Fibroblast of pulmonary artery (primary cell): Measurements from ENCODE around the gene TAB2.

Source experiments
- DNase-seq: peaks from one replicate; pipeline ENCODE4 v3.0.0-alpha.2; 2010; ENCODE audit warnings: low read depth
- H3K4me3 ChIP-seq: replicated peaks from 2 replicates; pipeline ENCODE4 v1.5.1; 2011; ENCODE audit warnings: low read depth, mild to moderate bottlenecking, control low read depth, low read length, moderate library complexity
- TF ChIP-seq, protein P1 (sequence below): IDR thresholded peaks from 2 replicates; pipeline ENCODE4 v1.5.1; 2011; ENCODE audit warnings: mild to moderate bottlenecking, control low read depth, low read length, inconsistent platforms; ENCODE audit errors: missing control alignments

Gene TAB2

DNA sequence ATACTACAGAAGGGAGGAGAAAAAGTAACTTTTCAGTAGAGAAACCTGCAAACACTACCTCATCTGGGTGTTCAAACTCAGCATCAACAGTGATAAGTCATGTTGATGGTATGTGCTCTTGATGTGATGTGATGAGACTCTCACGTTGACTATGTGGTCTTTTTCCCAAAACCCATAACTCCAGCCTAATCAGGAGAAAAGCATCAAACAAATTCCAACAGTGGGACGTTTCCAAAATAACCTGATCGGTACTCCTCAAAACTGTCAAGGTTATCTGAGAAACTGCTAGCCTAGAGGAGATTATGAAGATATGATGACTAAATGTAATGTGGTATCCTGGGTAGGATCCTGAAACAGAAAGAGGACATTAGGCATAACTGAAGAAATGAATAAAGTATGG is 41.9 kb upstream of the TAB2 start:
- TF ChIP-seq, protein P1, sequence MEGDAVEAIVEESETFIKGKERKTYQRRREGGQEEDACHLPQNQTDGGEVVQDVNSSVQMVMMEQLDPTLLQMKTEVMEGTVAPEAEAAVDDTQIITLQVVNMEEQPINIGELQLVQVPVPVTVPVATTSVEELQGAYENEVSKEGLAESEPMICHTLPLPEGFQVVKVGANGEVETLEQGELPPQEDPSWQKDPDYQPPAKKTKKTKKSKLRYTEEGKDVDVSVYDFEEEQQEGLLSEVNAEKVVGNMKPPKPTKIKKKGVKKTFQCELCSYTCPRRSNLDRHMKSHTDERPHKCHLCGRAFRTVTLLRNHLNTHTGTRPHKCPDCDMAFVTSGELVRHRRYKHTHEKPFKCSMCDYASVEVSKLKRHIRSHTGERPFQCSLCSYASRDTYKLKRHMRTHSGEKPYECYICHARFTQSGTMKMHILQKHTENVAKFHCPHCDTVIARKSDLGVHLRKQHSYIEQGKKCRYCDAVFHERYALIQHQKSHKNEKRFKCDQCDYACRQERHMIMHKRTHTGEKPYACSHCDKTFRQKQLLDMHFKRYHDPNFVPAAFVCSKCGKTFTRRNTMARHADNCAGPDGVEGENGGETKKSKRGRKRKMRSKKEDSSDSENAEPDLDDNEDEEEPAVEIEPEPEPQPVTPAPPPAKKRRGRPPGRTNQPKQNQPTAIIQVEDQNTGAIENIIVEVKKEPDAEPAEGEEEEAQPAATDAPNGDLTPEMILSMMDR, result no peak
- no peak for DNase-seq
- no peak overlapping the region for H3K4me3 ChIP-seq

DNA sequence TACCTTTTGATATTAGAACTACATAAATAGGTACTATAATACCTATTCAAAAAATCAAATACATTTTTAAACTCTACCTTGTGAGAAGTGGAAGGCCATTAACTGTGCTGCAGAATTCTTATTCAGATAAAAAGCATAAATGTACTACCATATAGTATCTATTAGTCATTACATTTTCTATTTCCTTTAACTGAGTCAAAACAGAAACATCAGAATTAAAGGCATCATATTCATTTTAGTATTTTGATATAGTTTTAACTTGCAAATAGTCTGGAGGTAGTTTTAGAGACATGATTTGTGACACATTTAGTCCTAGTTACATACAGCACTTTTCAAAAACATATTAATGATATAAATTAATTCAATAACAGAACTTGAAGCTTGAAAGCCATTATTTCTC is 39.9 kb upstream of the TAB2 start:
- TF ChIP-seq, protein P1, result no peak
- no peak for DNase-seq
- no peak overlapping the region for H3K4me3 ChIP-seq

DNA sequence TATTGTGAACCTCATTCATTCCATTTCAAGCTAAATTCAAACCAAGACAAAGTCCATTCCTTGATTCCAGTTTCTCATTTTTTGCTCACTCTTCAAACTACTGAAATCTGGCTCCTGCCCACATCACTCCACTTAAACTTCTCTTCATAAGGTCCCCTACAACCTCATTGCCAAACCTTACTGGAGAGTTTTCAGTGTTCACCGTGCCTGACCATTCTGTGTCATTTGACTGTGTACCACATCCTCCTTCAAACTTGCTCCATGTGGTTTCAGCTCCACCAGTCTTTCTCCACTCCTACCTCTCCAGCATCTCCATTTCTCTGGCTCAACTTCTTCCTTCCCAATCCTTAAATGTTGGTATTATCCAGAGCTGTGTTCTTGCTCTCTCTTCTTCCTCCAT is 38.5 kb upstream of the TAB2 start:
- DNase-seq, result no peak
- TF ChIP-seq, protein P1, result no peak
- H3K4me3 ChIP-seq, result no peak overlapping the region

DNA sequence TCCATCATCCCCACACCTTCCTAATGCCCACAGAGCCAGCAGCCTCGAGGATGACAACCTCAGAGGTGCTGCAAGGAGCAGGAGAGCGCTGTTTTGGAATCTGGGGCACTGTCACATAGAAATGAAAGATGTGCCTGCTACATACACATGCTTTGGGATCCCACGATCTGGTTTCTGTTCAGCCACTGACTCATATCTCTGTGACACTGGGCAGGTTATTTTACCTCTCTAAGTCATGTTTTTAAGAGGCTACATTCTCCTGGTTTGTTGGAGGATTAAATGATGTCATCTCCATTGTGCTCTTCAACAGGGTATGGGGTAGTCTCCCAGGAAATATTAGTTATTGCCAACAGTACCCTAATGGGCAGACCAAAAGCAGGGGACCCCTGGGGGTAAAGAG is 32.6 kb upstream of the TAB2 start:
- no peak overlapping the region for H3K4me3 ChIP-seq
- no peak for DNase-seq
- TF ChIP-seq, protein P1, result no peak

DNA sequence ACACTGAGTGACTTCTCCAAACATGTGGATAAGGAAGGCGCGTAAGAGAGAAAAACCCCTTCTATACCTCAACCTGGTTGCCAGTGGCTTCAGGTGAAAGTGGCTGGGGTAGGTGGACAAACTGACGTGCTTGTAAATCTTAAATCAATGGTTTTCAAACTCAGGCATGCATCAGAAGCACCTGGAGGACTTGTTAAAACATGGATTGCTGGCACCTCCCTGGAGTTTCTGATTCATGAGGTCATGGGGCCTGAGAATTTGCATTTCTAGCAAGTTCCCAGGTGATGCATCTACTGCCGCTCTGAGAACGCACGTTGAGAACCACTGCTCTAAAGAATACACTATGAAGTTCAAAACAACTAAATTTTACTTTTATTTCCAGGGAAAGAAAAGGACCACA is 31.9 kb upstream of the TAB2 start:
- no peak for DNase-seq
- TF ChIP-seq, protein P1, result no peak
- H3K4me3 ChIP-seq, result no peak overlapping the region

DNA sequence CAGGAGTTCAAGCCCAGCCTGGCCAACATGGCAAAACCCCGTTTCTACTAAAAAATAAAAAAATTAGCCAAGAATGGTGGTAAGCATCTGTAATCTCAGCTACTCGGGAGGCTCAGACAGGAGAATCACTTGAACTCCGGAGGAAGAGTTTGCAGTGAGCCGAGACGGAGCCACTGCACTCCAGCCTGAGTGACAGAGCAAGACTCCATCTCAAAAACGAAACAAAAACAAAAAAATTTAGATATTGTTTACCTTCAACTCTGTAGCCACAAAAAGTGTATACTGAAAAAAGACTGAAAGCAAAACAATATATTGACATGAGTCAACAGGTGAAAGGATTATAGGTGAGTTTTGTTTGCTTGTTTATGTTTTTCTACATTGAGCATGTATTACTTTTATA is 30.6 kb upstream of the TAB2 start:
- no peak for DNase-seq
- no peak overlapping the region for H3K4me3 ChIP-seq
- TF ChIP-seq, protein P1, result no peak

DNA sequence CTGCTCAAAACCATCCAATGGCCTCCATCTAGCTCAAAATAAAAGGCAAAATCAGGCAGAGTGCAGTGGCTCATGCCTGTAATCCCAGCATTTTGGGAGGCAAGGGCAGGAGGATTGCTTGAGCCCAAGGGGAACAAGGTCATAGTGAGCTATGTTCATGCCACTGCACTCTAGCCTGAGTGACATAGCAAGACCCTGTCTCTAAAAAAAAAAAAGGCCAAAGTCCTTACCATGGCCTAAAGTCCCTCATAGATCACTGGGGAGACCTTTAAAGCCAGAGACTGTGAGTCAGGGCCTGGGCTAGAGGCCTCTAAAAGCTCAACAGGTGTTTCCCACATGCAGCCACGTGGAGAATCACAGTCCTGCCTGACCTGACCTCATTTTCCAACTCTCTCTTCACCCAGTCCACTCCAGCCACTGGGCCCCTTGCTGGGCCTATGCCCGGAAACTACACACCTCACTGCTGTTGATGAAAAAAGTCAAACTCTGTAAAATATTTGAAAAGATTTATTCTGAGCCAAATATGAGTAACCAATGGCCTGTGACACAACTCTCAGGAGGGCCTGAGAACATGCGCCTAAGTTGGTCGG is 28.2 kb upstream of the TAB2 start:
- TF ChIP-seq, protein P1, result no peak
- DNase-seq, result no peak

More for the DNA sequence above, 28.2 kb upstream of the TAB2 start:
- no peak overlapping the region for H3K4me3 ChIP-seq
